HL-60/S4 (cell line): ENCODE results near the gene TFDP1.

ENCODE experiments used
- in situ Hi-C: fragments of 300-500 bp; cut with MboI; formaldehyde crosslinking; loops from 2 replicates; pipeline ENCODE4 v1.14.3; 2022; ENCODE audit warnings: low sequenced_read_pairs

Gene TFDP1

GRCh38 chr13:113660066-113660465 is 75.5 kb downstream of the TFDP1 start:
- in situ Hi-C loops = no loop called here

- in situ Hi-C loops = no loop called here
Observed at GRCh38 chr13:113661509-113661908, 77.0 kb downstream of the TFDP1 start.

- in situ Hi-C loops = no loop called here
Observed at GRCh38 chr13:113663934-113664333, 79.4 kb downstream of the TFDP1 start.

DNA sequence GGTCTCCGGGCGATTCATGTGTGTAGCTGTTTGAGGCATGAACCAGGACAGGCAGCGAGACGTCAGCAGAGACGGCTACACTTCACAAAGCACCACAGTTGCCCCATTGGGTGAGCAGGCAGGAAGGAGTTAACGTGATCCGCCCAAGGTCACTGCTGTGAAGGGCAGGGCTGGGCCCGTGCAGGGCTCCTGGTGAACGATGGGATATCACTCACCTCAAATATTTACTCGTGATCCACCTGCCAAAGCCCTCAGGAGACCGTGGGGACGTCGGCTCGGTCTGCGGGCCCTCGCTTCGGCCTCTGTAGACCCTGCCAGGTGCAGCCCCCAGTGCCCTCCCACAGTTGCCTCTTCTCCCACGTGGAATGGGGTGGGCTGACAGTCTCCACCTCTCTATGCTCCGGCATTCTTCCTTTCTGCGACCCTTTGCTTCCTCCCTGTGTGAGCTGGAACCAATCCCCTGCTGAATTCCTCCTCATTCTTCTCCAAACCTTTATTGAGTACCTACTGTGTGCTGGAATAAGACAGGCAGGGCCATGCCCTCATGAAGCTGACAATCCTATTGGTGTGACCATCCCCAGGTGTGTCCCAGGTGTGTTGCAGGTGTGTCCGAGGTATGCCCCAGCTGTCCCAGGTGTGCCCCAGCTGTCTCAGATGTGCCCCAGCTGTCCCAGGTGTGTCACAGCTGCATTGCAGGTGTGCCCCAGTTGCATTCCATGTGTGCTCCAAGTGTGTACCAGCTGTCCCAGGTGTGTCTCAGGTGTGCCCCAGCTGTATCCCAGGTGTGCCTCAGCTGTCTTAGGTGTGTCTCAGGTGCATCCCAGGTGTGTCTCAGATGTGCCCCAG is 80.4 kb downstream of the TFDP1 start:
- in situ Hi-C loops = no loop called here

GRCh38 chr13:113665597-113666328 is 81.2 kb downstream of the TFDP1 start:
- in situ Hi-C loops = no loop called here

- in situ Hi-C loops = no loop called here
Observed at GRCh38 chr13:113666329-113666670, 81.7 kb downstream of the TFDP1 start.

- in situ Hi-C loops = no loop called here
Observed at GRCh38 chr13:113666951-113667701, 82.6 kb downstream of the TFDP1 start, which contains the start of gene GRK1. Gene GRK1 (plus strand): TSS chr13:113667219. CDS start chr13:113667387, 168 bp downstream.

DNA sequence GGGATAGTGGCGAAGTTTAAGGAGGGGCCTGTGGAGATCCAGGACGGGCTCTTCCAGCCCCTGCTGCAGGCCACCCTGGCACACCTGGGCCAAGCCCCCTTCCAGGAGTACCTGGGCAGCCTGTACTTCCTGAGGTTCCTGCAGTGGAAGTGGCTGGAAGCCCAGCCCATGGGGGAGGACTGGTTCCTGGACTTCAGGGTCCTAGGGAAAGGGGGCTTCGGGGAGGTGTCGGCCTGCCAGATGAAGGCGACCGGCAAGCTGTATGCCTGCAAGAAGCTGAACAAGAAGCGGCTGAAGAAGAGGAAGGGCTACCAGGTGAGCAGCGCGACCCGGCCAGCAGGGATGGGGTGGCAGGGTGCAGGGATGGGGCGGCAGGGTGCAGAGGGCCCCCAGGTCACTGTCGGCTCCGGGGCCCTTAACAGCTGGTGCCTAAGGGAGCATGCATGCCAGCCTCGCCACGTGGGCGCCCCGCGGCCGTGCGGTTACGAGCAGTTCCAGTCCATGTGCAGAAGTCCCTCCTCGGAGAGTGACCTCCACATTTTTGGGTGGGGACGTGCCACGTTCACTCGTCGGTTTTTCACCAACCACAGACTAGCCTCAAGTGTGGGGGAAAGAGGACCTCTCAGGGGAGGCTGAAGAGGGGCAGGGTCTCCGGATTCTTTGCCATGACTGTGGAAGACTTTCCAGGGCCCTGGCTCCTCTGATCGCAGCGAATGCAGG is 83.4 kb downstream of the TFDP1 start:
- in situ Hi-C loops = no loop called here

DNA sequence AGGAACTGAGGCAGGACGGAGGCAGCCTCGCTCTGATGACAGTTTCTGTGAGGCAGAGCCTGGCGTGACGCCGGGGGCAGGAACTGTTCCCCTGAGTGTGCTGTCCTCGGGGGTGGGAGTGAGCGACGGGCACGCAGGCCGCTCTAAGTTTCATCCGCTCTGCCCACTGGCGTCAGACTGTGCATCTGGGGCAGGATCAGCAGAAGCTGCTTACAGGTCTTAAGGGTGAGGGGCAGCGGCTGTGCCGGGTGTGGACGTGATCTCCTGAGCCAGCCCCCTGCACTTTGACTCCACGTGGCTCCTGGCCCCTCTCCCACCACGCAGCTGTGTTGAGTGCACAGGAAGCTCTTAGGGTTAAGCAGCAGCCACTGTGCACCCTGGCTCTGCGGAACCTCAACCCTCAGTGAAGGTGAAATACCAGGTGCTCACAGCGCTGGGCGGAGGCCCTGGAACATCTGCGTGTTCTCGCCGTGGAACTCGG is 84.0 kb downstream of the TFDP1 start:
- in situ Hi-C loops = no loop called here

GRCh38 chr13:113669231-113669754 is 84.7 kb downstream of the TFDP1 start:
- in situ Hi-C loops = no loop called here

DNA sequence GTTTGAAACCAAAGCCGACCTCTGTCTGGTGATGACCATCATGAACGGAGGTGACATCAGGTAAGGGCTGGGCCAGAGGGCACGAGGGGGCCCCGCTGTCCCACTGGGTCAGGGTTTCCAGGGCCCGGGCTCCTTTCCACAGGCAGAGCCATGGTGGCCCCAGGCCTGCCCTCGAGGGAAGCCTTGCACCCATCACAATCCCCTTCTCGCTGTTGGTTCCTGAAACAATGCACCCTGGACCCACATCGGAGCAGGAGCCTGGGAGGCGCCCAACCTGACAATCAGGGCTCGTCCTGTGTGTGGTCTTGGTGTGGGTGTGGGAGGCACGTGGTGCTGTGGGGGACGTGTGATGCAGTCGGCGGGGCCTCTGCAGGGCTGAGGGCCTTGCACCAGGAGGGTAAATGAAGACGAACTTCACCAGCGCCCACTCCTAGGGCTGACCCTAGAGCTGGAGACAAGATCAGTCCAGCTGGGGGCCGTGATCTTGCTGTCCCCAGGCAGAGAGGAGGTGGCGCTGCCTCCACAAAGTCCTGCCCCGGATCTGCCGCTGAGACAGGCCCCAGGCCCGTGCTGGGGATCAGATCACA is 85.3 kb downstream of the TFDP1 start:
- in situ Hi-C loops = no loop called here

DNA sequence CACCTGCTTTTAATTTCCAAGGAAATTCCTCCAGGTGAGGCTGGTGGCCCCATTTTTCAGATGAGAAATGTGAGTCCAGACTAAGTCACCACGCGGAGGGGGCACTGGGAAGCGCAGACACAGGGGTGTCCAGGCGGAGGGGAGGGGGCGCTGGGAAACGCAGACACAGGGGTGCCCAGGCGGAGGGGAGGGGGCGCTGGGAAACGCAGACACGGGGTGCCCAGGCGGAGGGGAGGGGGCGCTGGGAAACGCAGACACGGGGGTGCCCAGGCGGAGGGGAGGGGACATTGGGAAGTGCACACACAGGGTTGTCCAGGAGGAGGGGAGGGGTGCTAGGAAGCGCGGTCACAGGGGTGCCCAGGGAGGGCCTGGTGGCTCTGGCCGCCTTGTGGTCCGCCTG is 86.0 kb downstream of the TFDP1 start:
- in situ Hi-C loops = no loop called here

DNA sequence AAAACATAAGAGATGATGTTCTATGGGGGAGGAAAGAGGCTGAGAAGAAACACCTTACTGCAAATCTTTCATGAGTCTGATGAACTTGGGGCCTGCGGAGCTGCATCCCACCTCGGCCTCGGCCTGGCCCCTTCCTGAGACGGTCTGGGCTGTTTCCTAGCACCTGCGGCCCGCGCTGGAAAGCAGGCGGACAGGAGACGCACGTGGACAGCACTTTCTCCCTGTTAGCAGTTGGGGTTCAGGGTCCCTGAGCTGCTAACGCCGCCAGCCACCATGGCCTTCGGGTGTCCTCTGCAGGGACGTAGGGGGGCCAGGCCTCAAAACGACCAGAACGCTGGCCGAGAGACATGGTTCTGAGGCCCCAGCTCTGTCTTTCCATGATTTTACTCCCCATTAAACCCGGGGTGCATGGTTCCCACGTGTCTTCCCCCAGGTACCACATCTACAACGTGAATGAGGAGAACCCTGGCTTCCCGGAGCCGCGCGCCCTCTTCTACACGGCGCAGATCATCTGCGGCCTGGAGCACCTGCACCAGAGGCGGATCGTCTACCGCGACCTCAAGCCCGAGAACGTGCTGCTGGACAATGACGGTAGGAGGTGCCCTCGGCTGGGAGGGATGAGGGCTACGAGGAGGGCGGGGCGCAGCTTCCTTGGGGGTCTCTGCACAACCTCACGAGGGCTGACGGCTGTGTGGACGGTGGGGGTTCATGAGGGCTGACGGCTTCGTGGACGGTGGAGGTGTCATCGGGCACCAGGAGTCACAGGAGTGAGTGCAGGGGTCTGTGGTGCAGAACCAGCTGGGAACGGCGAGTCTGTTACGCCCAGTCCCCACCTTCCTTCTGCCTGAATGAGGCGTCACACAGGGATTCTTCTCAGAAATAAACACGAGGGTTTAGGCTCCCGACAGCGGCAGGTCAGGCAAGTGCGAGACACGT is 86.8 kb downstream of the TFDP1 start:
- in situ Hi-C loops = no loop called here

DNA sequence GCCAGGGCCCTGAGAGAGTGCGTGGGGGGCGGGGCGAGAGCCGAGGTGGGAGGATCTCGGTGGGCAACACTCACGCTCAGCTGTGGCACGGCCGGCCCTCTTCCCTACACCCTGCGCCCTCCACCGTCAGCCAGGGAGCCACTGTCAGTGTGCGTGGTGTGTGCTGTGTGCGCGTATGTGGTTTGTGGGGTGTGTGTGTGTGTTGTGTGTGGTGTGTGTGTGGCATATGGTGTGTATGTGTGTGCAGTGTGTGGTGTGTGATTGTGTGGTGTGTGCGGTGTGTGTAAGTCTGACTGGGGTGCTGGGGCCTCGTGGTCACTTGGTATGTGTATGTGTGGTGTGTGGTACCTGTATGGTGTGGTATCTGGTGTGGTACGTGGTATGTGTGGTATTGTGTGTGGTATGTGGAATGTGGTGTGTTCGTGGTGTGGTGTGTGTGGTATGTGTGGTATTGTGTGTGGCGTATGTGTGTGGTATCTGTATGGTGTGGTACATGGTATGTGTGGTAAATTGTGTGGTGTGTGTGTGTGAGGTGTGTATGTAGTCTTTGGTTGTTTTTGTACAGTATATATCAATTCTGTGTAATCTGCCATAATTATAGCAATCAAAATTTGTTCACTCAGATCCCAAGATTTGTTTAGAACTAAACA is 87.6 kb downstream of the TFDP1 start:
- in situ Hi-C loops = no loop called here
